ENCODE results near the gene CTCFL. TPM values are rescaled to one million over a fixed set of nuclear protein-coding genes. Genes with fewer than 3 reads are reported as not detected.

Gene CTCFL
- polyA plus RNA-seq, 1 donor from 2014 or later = not detected

- Histone ChIP-seq H2AFZ (ENCODE audit: low read depth, low read length) (no peak overlapping the region), H3K9me2 (ENCODE audit: insufficient read depth, low read length) (no peaks in the 10 kb centered on the region), H3K9ac (ENCODE audit: low read length) (no peak overlapping the region), H3K9me3 (ENCODE audit: low read length) (no peaks in the 10 kb centered on the region), H3K27me3 (ENCODE audit: insufficient read depth, low read depth, low read length) (no peaks in the 10 kb centered on the region), H3K4me2 (ENCODE audit: low read length) (no peak overlapping the region), H3K4me3 (ENCODE audit: low read length) (no peak overlapping the region), H4K20me1 (ENCODE audit: insufficient read depth) (no peaks in the 10 kb centered on the region), H3K36me3 (ENCODE audit: insufficient read depth, low read length) (no peaks in the 10 kb centered on the region), H3K79me2 (replicated peaks; ENCODE audit: insufficient read depth, low read length) (no peaks in the 10 kb centered on the region), H3F3A (ENCODE audit: insufficient read depth, low read length, poor library complexity, severe bottlenecking) (no peaks in the 10 kb centered on the region), H3K27ac (ENCODE audit: low read length) (no peak overlapping the region)
- TF ChIP-seq CTCF (IDR thresholded peaks at IDR 0.05; ENCODE audit: poor library complexity, severe bottlenecking) (no peak), TAF1 (IDR thresholded peaks at IDR 0.05; ENCODE audit: low read depth) (no peak), EP300 (conservative IDR thresholded peaks at IDR 0.05; ENCODE audit: poor library complexity, severe bottlenecking) (no peak), REST (IDR thresholded peaks at IDR 0.05; ENCODE audit: borderline replicate concordance) (no peak), SMC3 (conservative IDR thresholded peaks at IDR 0.05; ENCODE audit: poor library complexity) (no peak)
Measured at GRCh38 chr20:57532104-57532503, 7.2 kb upstream of the CTCFL start.

- H3K27me3 ChIP-seq (ENCODE audit: insufficient read depth, low read depth, low read length) = no peaks in the 10 kb centered on the region
- H3K9me3 ChIP-seq (ENCODE audit: low read length) = no peaks in the 10 kb centered on the region
- no peaks in the 10 kb centered on the region for H3F3A ChIP-seq (ENCODE audit: insufficient read depth, low read length, poor library complexity, severe bottlenecking)
- no peak overlapping the region for H3K4me3 ChIP-seq (ENCODE audit: low read length)
- H2AFZ ChIP-seq (ENCODE audit: low read depth, low read length) = no peak overlapping the region
- H3K79me2 ChIP-seq (replicated peaks; ENCODE audit: insufficient read depth, low read length) = no peaks in the 10 kb centered on the region
- no peaks in the 10 kb centered on the region for H3K36me3 ChIP-seq (ENCODE audit: insufficient read depth, low read length)
- H3K27ac ChIP-seq (ENCODE audit: low read length) = no peak overlapping the region
- TF ChIP-seq EP300 (conservative IDR thresholded peaks at IDR 0.05; ENCODE audit: poor library complexity, severe bottlenecking) (no peak), TAF1 (IDR thresholded peaks at IDR 0.05; ENCODE audit: low read depth) (no peak), RAD21 (conservative IDR thresholded peaks at IDR 0.05) (no peak)
- H3K9me2 ChIP-seq (ENCODE audit: insufficient read depth, low read length) = no peaks in the 10 kb centered on the region
- H4K20me1 ChIP-seq (ENCODE audit: insufficient read depth) = no peaks in the 10 kb centered on the region
- no peak overlapping the region for H3K4me2 ChIP-seq (ENCODE audit: low read length)
- no peak overlapping the region for H3K9ac ChIP-seq (ENCODE audit: low read length)
Measured at GRCh38 chr20:57530327-57530981, 5.5 kb upstream of the CTCFL start.

- no peaks in the 10 kb centered on the region for H3K36me3 ChIP-seq (ENCODE audit: insufficient read depth, low read length)
- no peaks in the 10 kb centered on the region for H3K27me3 ChIP-seq (ENCODE audit: insufficient read depth, low read depth, low read length)
- no peak overlapping the region for H3K27ac ChIP-seq (ENCODE audit: low read length)
- no peaks in the 10 kb centered on the region for H4K20me1 ChIP-seq (ENCODE audit: insufficient read depth)
- H3K4me3 ChIP-seq (ENCODE audit: low read length) = no peak overlapping the region
- H3K4me2 ChIP-seq (ENCODE audit: low read length) = no peak overlapping the region
- TF ChIP-seq TAF1 (IDR thresholded peaks at IDR 0.05; ENCODE audit: low read depth) (no peak), SMC3 (conservative IDR thresholded peaks at IDR 0.05; ENCODE audit: poor library complexity) (no peak), RAD21 (conservative IDR thresholded peaks at IDR 0.05) (no peak), REST (IDR thresholded peaks at IDR 0.05; ENCODE audit: borderline replicate concordance) (no peak), POLR2AphosphoS5 (IDR thresholded peaks at IDR 0.05) (no peak), CTCF (IDR thresholded peaks at IDR 0.05; ENCODE audit: poor library complexity, severe bottlenecking) (no peak), MXI1 (conservative IDR thresholded peaks at IDR 0.05; ENCODE audit: poor library complexity, severe bottlenecking) (no peak), EP300 (conservative IDR thresholded peaks at IDR 0.05; ENCODE audit: poor library complexity, severe bottlenecking) (no peak), EZH2 (IDR thresholded peaks at IDR 0.05; ENCODE audit: borderline replicate concordance, insufficient read depth, low read length, poor library complexity, severe bottlenecking) (no peak)
- H3K9ac ChIP-seq (ENCODE audit: low read length) = no peak overlapping the region
- no peaks in the 10 kb centered on the region for H3K9me3 ChIP-seq (ENCODE audit: low read length)
- H3K9me2 ChIP-seq (ENCODE audit: insufficient read depth, low read length) = no peaks in the 10 kb centered on the region
- H3K79me2 ChIP-seq (replicated peaks; ENCODE audit: insufficient read depth, low read length) = no peaks in the 10 kb centered on the region
- no peak overlapping the region for H2AFZ ChIP-seq (ENCODE audit: low read depth, low read length)
- no peaks in the 10 kb centered on the region for H3F3A ChIP-seq (ENCODE audit: insufficient read depth, low read length, poor library complexity, severe bottlenecking)
Measured at GRCh38 chr20:57529810-57530209, 4.9 kb upstream of the CTCFL start.

Data from neural cell (in vitro differentiated cells).